T-cell (primary cell): ENCODE results near the gene NCAPG. TPM values are rescaled to one million over a fixed set of nuclear protein-coding genes. Genes with fewer than 3 reads are reported as not detected.
A peak's percentile ranks its signal among the peaks of the same experiment; 100 is the strongest.

Experiments
- ATAC-seq, 4 experiments: fragments of 200-7000 bp in 3 of 4; fragments of 150-1000 bp in 1 of 4; cut with Tn5 transposase; replicated peaks in 1 of 4; 1 replicate in 3 of 4; 2 replicates in 1 of 4; pipeline ENCODE4 v1.10.0; 2021; ENCODE audit warnings: moderate library complexity in 3 of 4, mild to moderate bottlenecking in 2 of 4, moderate number of reproducible peaks in 1 of 4
- CTCF ChIA-PET, 2 donors: fragments of 300-600 bp; sonication (Branson Sonifier 250); formaldehyde crosslinking; loops; one replicate each; lab custom pipeline; 2022; ENCODE audit warnings: antibody characterized with exemption in 2 of 2; lab: Charles Lee
- POLR2A ChIA-PET, 2 donors: fragments of 300-600 bp; sonication (Branson Sonifier 250); formaldehyde crosslinking; loops; one replicate each; lab custom pipeline; 2022; ENCODE audit warnings: antibody characterized with exemption in 2 of 2; lab: Charles Lee
- DNase-seq, 35 experiments: peaks; one replicate each; pipeline versions ENCODE4 v3.0.0 to v3.0.0-alpha.2; 2013 to 2023
- H3K27ac ChIP-seq: one replicate; pipeline ENCODE4 v1.5.1; 2013; ENCODE audit warnings: low read length
- H3K27me3 ChIP-seq, 2 experiments: replicated peaks in 1 of 2; 1 replicate in 1 of 2; 2 replicates in 1 of 2; pipeline versions ENCODE4 v1.6.1 to v1.7.0; 2013; ENCODE audit warnings: low read length in 1 of 2, mixed read lengths in 1 of 2; ENCODE audit not compliant: control insufficient read depth in 2 of 2, insufficient read depth in 2 of 2; ENCODE audit errors: extremely low read depth in 1 of 2
- H3K36me3 ChIP-seq, 2 donors: 1 replicate in 1 of 2; 2 replicates in 1 of 2; pipeline versions ENCODE4 v1.6.1 to v1.7.0; 2013; ENCODE audit warnings: low read length in 1 of 2; ENCODE audit not compliant: control insufficient read depth in 2 of 2, insufficient read depth in 1 of 2; ENCODE audit errors: extremely low read depth in 1 of 2
- H3K4me1 ChIP-seq, 2 experiments: 1 replicate in 1 of 2; 2 replicates in 1 of 2; pipeline versions ENCODE4 v1.6.1 to v1.7.0; 2013; ENCODE audit warnings: low read length in 2 of 2, mixed read lengths in 1 of 2; ENCODE audit not compliant: insufficient read depth in 2 of 2, control insufficient read depth in 1 of 2; ENCODE audit errors: extremely low read depth in 1 of 2
- H3K4me3 ChIP-seq, 2 donors: 1 replicate in 1 of 2; 2 replicates in 1 of 2; pipeline versions ENCODE4 v1.5.1 to v1.7.0; 2013; ENCODE audit warnings: mild to moderate bottlenecking in 2 of 2, low read length in 1 of 2, moderate library complexity in 1 of 2; ENCODE audit not compliant: control insufficient read depth in 1 of 2; ENCODE audit errors: extremely low read depth in 1 of 2
- H3K9me3 ChIP-seq: 2 replicates; pipeline ENCODE4 v1.7.0; 2013
- H3K27ac Mint-ChIP-seq, 2 donors: one replicate each; pipeline ENCODE4 v1.8.0; 2020 to 2021; ENCODE audit warnings: mild to moderate bottlenecking in 2 of 2, mixed read lengths in 2 of 2
- H3K27me3 Mint-ChIP-seq, 2 donors: one replicate each; pipeline ENCODE4 v1.8.0; 2021 to 2022; ENCODE audit warnings: mixed read lengths in 2 of 2
- H3K36me3 Mint-ChIP-seq: one replicate; pipeline ENCODE4 v1.8.0; 2021; ENCODE audit warnings: mixed read lengths
- H3K4me1 Mint-ChIP-seq, 3 donors: one replicate each; pipeline ENCODE4 v1.8.0; 2020 to 2022; ENCODE audit warnings: mixed read lengths in 3 of 3, mild to moderate bottlenecking in 1 of 3
- H3K4me3 Mint-ChIP-seq, 3 donors: one replicate each; pipeline ENCODE4 v1.8.0; 2020 to 2022; ENCODE audit warnings: mild to moderate bottlenecking in 3 of 3, mixed read lengths in 3 of 3, moderate library complexity in 3 of 3
- H3K9me3 Mint-ChIP-seq, 3 donors: one replicate each; pipeline ENCODE4 v1.8.0; 2020 to 2022; ENCODE audit warnings: mixed read lengths in 3 of 3
- WGBS: methylation state at CpG from one replicate; pipeline ENCODE4 v1.1.5; 2013; ENCODE audit warnings: missing lambda C conversion rate; ENCODE audit not compliant: insufficient coverage; 5-methylcytosine and 5-hydroxymethylcytosine counted together
- total RNA-seq, 35 experiments: library from RNA in 6 of 35; stranded (reverse) in 6 of 35; fragments of 120-200 nt in 1 of 35; gene quantifications; one replicate each; pipeline versions ENCODE4 v1.2.1 to v1.2.4 and lab custom pipeline; 2013 to 2026

NCAPG gene
- total RNA-seq, 5 donors from 2014 or later (not counting 1 experiment from before 2014, with no cell fraction given): 0.73 to 1.8 (median 1.5) TPM

DNA sequence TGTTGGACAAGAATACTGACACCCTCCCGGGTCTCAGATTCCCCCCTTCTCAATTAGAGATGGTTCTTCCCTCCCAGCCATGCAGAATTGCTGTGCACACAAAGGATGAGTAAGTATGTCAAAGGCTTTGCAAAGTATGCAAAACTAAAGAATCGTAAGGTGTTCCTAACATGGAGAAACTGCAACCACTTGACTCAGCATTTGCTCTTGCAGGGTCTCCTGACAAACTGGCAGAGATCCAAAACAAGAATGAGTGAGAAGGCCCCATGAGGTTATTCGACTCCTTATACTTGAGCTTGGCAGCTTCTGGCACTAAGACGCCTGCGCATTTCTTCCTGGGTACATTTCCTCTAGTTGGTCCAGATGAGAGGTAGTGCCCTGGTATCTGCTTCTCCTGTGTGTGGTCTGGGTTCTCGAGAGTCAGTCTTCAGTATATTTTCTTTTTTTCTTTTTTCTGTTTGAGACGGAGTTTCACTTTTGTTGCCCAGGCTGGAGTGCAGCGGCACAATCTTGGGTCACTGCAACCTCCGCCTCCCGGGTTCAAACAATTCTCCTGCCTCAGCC, 37.6 kb upstream of the NCAPG start:
- Histone ChIP-seq H3K27ac (no peak overlapping the region), H3K4me3 (no peak overlapping the region), H3K9me3 (no peaks in the 10 kb centered on the region), H3K4me1 (no peaks in the 10 kb centered on the region), H3K27me3 (peaks cover 0 to 6% of the 10 kb centered on the region in 2 experiments), H3K36me3 (no peaks in the 10 kb centered on the region)
- Mint-ChIP-seq H3K36me3 (no peaks in the 10 kb centered on the region), H3K27ac (no peak overlapping the region), H3K27me3 (peaks cover 4 to 6% of the 10 kb centered on the region in 2 donors), H3K4me3 (no peak overlapping the region), H3K9me3 (no peaks in the 10 kb centered on the region), H3K4me1 (no peaks in the 10 kb centered on the region)
- ATAC-seq (no peak), DNase-seq (no peak)
- ChIA-PET POLR2A (no interaction called here), CTCF (no interaction called here)
- 61% methylated on average over 3 of the region's 10 CpGs for WGBS

DNA sequence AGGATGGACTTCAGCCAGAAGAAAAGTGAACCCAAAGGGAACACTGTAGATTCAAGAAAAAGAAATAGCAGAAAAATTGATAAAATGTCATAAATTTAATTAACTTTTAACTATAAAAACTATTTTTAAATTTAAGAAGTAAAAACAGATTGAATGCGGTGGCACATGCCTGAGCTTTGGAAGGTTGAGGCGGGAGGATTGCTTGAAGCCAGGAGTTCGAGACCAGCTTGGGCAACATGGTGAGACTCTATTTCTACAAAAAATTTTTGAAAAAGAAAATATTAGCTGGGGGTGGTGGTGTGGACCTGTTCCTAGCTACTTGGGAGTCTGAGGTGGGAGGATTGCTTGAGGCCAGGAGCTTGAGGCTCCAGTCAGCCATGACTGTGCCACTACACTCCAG, 32.3 kb upstream of the NCAPG start:
- Mint-ChIP-seq H3K36me3 (no peaks in the 10 kb centered on the region), H3K4me3 (no peak overlapping the region), H3K9me3 (no peaks in the 10 kb centered on the region), H3K27ac (no peak overlapping the region), H3K4me1 (peaks cover 10 to 18% (median 13%) of the 10 kb centered on the region in 3 donors), H3K27me3 (peaks cover 34 to 43% of the 10 kb centered on the region in 2 donors)
- Histone ChIP-seq H3K4me3 (no peak overlapping the region), H3K27ac (no peak overlapping the region), H3K27me3 (peaks cover 15 to 31% of the 10 kb centered on the region in 2 experiments), H3K36me3 (no peaks in the 10 kb centered on the region), H3K4me1 (peaks cover 0 to 13% of the 10 kb centered on the region in 2 experiments), H3K9me3 (no peaks in the 10 kb centered on the region)
- ATAC-seq (no peak), DNase-seq (no peak)
- WGBS: no CpG with 5 or more reads among the region's 3 CpGs
- POLR2A ChIA-PET: no interaction called here
- CTCF ChIA-PET: no interaction called here

DNA sequence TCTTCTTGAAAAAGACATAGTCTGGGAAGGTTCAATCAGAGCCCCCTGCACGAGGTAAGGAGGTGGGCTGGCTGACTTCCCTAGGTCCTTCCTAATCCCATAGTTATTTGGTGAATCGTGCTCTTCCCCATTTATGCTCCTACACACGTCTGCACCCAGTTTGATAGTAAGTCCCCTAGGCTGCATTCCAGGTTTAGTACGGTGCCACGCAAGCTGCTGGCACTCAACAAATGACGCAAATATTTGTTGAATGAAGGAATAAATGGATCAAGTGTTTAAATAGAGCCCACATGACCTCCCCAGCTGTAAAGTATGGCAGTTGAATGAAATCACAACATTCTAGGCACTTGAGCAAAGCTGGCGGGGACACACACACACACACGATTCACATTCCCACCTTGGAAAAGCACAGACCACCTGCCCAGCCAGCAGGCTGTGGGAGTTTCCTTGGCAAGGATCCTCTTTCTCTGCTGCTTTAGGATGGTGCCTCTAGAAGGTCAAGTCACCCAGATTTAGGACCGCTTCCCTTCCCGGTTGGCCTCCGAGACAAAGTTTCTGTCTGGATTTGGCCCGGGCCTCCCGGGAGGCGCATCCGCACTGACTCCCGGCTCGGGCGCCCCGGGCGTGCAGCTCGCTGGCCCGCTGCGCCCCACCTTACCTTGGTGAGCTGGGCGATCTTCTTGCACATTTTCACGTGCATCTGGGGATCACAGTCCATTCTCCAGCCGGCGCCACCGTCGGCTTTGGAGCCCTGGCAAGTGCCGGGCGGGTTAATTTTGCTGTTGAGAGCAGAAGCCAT, 30.1 kb upstream of the NCAPG start:
- 15% methylated on average over 26 of the region's 31 CpGs for WGBS

DNA sequence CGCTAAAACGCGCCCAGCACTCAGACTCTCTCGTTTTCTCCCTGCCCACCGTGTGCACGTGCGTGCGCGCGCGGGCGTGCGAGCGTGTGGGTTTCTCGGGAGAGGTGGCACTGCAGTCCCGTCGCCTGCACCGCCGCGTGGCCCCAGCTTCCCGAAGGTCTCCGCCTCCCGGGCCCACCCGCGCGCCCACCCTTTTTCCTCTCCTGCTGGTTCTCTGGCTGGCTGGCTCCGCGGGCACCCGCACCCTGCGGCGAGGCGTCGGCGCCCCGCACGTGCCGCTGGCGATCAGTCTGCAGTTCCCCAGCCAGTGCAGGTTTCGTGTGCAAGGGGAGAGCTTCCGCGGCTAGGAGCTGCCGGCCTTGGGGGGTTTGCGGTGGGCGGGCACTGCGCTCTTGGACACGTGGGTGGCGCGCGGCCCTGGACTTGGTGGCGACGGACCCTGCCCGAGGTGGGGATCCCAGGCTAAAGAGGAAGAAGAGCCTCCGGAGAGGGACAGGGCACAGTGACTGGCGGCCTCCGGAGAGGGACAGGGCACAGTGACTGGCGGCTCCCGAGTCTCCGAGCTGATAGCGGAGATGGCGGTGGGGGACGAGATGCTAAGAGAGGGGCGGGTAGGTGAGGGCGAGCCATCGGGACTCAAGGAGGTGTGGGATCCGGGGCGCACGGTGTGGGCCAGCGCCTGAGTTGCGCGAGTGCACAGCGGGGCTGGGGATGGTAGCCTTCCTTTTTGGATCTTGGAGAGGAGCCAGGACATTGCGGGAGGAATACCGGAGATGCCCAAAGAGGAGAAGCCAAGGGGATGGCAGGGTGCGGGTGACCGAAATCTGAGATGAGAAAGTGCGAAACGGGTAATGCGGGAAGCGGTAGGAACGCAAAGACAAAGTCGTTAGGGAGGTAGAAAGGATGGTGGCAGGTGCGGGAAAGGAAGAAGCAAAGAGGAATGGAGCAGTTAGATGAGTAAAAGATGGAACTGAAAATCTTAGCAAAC, 29.2 kb upstream of the NCAPG start, which contains the start of gene FAM184B:
FAM184B (minus strand) TSS at position 322 of the 988 bp plus-strand sequence. CDS start 322 bp downstream, outside the sequence.
- Mint-ChIP-seq H3K4me3 (peak within 1 kb of the TSS in 2 of 3 donors; percentile 1 to 74), H3K27ac (peak within 1 kb of the TSS in 1 of 2 donors; percentile 12), H3K36me3 (no peaks in the 10 kb centered on the region), H3K4me1 (peaks cover 11 to 23% (median 17%) of the 10 kb centered on the region in 3 donors), H3K27me3 (peaks cover 35 to 43% of the 10 kb centered on the region in 2 donors), H3K9me3 (no peaks in the 10 kb centered on the region)
- no peak within 1 kb of the TSS for H3K27ac ChIP-seq
- DNase-seq (peak in 1 of 35 experiments; percentile 0), ATAC-seq (no peak)
- H3K9me3 ChIP-seq: no peaks in the 10 kb centered on the region
- peak within 1 kb of the TSS in 1 of 2 donors; percentile 54 for H3K4me3 ChIP-seq
- peaks cover 0 to 13% of the 10 kb centered on the region in 2 experiments for H3K4me1 ChIP-seq
- ChIA-PET CTCF (no interaction called here), POLR2A (interaction anchor here in 1 of 2 donors (0.7 kb wide), 1 partner anchor 111 kb away, joined by 4 read pairs; no protein-coding TSS in a partner anchor)
- H3K27me3 ChIP-seq: peaks cover 15 to 31% of the 10 kb centered on the region in 2 experiments
- WGBS: 12% methylated on average over 78 of the region's 82 CpGs
- no peaks in the 10 kb centered on the region for H3K36me3 ChIP-seq

More for the DNA sequence above, 30.1 kb upstream of the NCAPG start:
- H3K27me3 Mint-ChIP-seq: peaks cover 35 to 43% of the 10 kb centered on the region in 2 donors
- H3K4me3 Mint-ChIP-seq: peak overlapping the region in 1 of 3 donors; percentile 74
- Histone ChIP-seq H3K4me3 (peak overlapping the region in 1 of 2 donors; percentile 54), H3K27me3 (peaks cover 15 to 31% of the 10 kb centered on the region in 2 experiments), H3K4me1 (peaks cover 0 to 13% of the 10 kb centered on the region in 2 experiments), H3K9me3 (no peaks in the 10 kb centered on the region), H3K27ac (no peak overlapping the region), H3K36me3 (no peaks in the 10 kb centered on the region)
- ATAC-seq (no peak), DNase-seq (no peak)
- no peaks in the 10 kb centered on the region for H3K9me3 Mint-ChIP-seq
- CTCF ChIA-PET: no interaction called here
- H3K27ac Mint-ChIP-seq: no peak overlapping the region
- POLR2A ChIA-PET: interaction anchor here in 1 of 2 donors (0.7 kb wide), 1 partner anchor 111 kb away, joined by 4 read pairs; no protein-coding TSS in a partner anchor
- H3K4me1 Mint-ChIP-seq: peaks cover 10 to 19% (median 13%) of the 10 kb centered on the region in 3 donors
- H3K36me3 Mint-ChIP-seq: no peaks in the 10 kb centered on the region

DNA sequence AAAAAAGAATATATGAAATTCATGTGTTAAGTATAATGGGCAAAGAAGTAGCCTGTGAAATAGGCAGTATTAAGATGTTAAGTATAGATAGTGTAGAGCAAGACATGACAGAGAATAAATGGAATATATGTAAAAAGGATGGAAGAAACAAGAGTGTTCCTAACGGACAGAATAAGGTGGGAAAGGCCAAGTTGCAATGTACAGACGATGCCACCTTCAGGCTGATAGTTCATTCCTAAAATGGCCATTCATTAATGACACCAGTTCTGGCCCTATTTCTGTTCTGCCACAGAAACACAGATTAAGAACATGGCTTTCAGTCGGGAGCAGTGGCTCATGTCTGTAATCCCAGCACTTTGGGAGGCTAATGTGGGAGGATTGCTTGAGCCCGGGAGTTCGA, 24.9 kb upstream of the NCAPG start:
- peaks cover 17% of the 10 kb centered on the region for H3K36me3 Mint-ChIP-seq
- Histone ChIP-seq H3K27ac (no peak overlapping the region), H3K27me3 (peaks cover 5 to 17% of the 10 kb centered on the region in 2 experiments), H3K4me3 (no peak overlapping the region), H3K9me3 (no peaks in the 10 kb centered on the region), H3K36me3 (no peaks in the 10 kb centered on the region), H3K4me1 (peaks cover 0 to 9% of the 10 kb centered on the region in 2 experiments)
- H3K9me3 Mint-ChIP-seq: no peaks in the 10 kb centered on the region
- H3K4me3 Mint-ChIP-seq: no peak overlapping the region
- peaks cover 15 to 20% (median 19%) of the 10 kb centered on the region in 3 donors for H3K4me1 Mint-ChIP-seq
- POLR2A ChIA-PET: no interaction called here
- DNase-seq: no peak
- ATAC-seq: no peak
- peaks cover 13 to 16% of the 10 kb centered on the region in 2 donors for H3K27me3 Mint-ChIP-seq
- whole genome bisulfite sequencing: no CpG with 5 or more reads among the region's 5 CpGs
- no peak overlapping the region for H3K27ac Mint-ChIP-seq
- CTCF ChIA-PET: no interaction called here
